ENCODE measurements around the gene RGMA. TPM values are rescaled to one million over a fixed set of nuclear protein-coding genes. Genes with fewer than 3 reads are reported as not detected.

The RGMA gene
- total and polyA plus RNA-seq, 2 of the 8 experiments (the other 6 are each of a cell fraction or from before 2014, with no cell fraction given) = 19.9 to 39.8 TPM

- Histone ChIP-seq H3K23ac (ENCODE audit: insufficient read length) (no peak overlapping the region), H2AK5ac (ENCODE audit: low read depth, low read length) (no peak overlapping the region), H4K20me1 (replicated peaks in 1 of 2; ENCODE audit: control insufficient read depth in 1 of 2, insufficient read depth in 2 of 2, low read length in 2 of 2) (peaks cover 0 to 9% of the 10 kb centered on the region in 2 experiments), H3K27me3 (replicated peaks in 1 of 4; ENCODE audit: control insufficient read depth in 3 of 4, extremely low read depth in 1 of 4, insufficient read depth in 3 of 4, low read length in 3 of 4) (no peaks in the 10 kb centered on the region), H3K4ac (replicated peaks; ENCODE audit: insufficient read length, low read depth, low read length) (no peak overlapping the region), H3K9ac (replicated peaks in 1 of 4; ENCODE audit: extremely low read depth in 1 of 4, low read depth in 3 of 4, low read length in 3 of 4) (no peak overlapping the region), H2BK15ac (ENCODE audit: low read length) (no peak overlapping the region), H2AFZ (ENCODE audit: low read length) (no peak overlapping the region), H3K4me3 (ENCODE audit: extremely low read depth in 1 of 4, insufficient read depth in 2 of 4, low read depth in 3 of 4, low read length in 4 of 4) (no peak overlapping the region), H4K8ac (ENCODE audit: extremely low read depth, insufficient read depth, low read length) (no peak overlapping the region), H2BK12ac (ENCODE audit: low read depth, low read length) (no peak overlapping the region), H3K9me3 (ENCODE audit: insufficient read depth in 2 of 2, low read depth in 1 of 2, low read length in 1 of 2) (no peaks in the 10 kb centered on the region), H3K14ac (ENCODE audit: insufficient read length) (no peak overlapping the region), H3K4me2 (ENCODE audit: insufficient read depth in 1 of 2, low read depth in 2 of 2, low read length in 2 of 2) (no peak overlapping the region), H2BK120ac (replicated peaks; ENCODE audit: low read depth, low read length) (no peak overlapping the region), H2BK20ac (ENCODE audit: low read length) (no peak overlapping the region), H3K23me2 (ENCODE audit: low read depth, low read length) (no peaks in the 10 kb centered on the region), H3K79me2 (ENCODE audit: control insufficient read depth in 1 of 2, insufficient read depth in 2 of 2, low read length in 2 of 2) (peaks cover 0 to 5% of the 10 kb centered on the region in 2 experiments; a peak in 1 of 4 replicates), H3K56ac (replicated peaks; ENCODE audit: insufficient read length, low read depth, low read length) (no peak overlapping the region), H3K18ac (ENCODE audit: extremely low read depth, low read length) (no peak overlapping the region), H3K79me1 (ENCODE audit: low read depth, low read length) (peaks cover 5% of the 10 kb centered on the region; the same call in 1 of the 2 replicates), H3K36me3 (ENCODE audit: control insufficient read depth in 2 of 4, insufficient read depth in 4 of 4, low read length in 3 of 4) (peaks cover 65 to 97% (median 85%) of the 10 kb centered on the region in 4 experiments), H2BK5ac (ENCODE audit: low read depth, low read length) (no peak overlapping the region), H3K27ac (ENCODE audit: low read depth, low read length) (no peak overlapping the region), H4K91ac (replicated peaks; ENCODE audit: insufficient read length, low read length) (no peak overlapping the region), H4K5ac (ENCODE audit: insufficient read length, low read depth, low read length) (no peak overlapping the region), H3K4me1 (replicated peaks in 1 of 4; ENCODE audit: control insufficient read depth in 3 of 4, insufficient read depth in 4 of 4, low read length in 3 of 4) (no peaks in the 10 kb centered on the region)
- 97% methylated on average over 6 of the region's 6 CpGs; no CpG with 5 or more reads in 1 of the 2 experiments for WGBS, 2 experiments (ENCODE audit: extremely low coverage in 1 of 2, insufficient coverage in 1 of 2, insufficient read length in 1 of 2, insufficient replicate concordance in 2 of 2, low coverage in 1 of 2, low lambda C conversion rate in 2 of 2, missing lambda C conversion rate in 1 of 2)
- ChIA-PET POLR2A (ENCODE audit: partially characterized antibody) (no interaction called here), CTCF (ENCODE audit: partially characterized antibody) (interaction anchor here (0.6 to 5.2 kb wide), 14 partner anchors 9 to 1102 kb away, joined by 3 to 38 read pairs (median 3); no protein-coding TSS in a partner anchor)
- DNase-seq (ENCODE audit: low read depth in 1 of 2, low spot score in 2 of 2) = no peak
- no peak for FAIRE-seq
- TF ChIP-seq NRF1 (IDR thresholded peaks at IDR 0.05; ENCODE audit: low read depth, low read length) = no peak
- TF ChIP-seq TBP (IDR thresholded peaks at IDR 0.05; ENCODE audit: low read depth, low read length) = no peak
- TF ChIP-seq CHD1 (IDR thresholded peaks at IDR 0.05; ENCODE audit: low read depth, low read length) = no peak
- TF ChIP-seq SIRT6 (IDR thresholded peaks at IDR 0.05; ENCODE audit: low read length) = no peak
- no peak for TF ChIP-seq CTBP2 (IDR thresholded peaks at IDR 0.05; ENCODE audit: borderline replicate concordance, insufficient read depth, insufficient read length, low read length)
- no peak for TF ChIP-seq MAFK (IDR thresholded peaks at IDR 0.05; ENCODE audit: low read depth, low read length)
- no peak for TF ChIP-seq GABPA (IDR thresholded peaks at IDR 0.05; ENCODE audit: borderline replicate concordance, insufficient read depth, low read length)
- no peak for TF ChIP-seq SIN3A (conservative IDR thresholded peaks at IDR 0.05 in 1 of 2, IDR thresholded peaks at IDR 0.05 in 1 of 2; ENCODE audit: low read depth in 1 of 2, low read length in 2 of 2)
- no peak for TF ChIP-seq RNF2 (IDR thresholded peaks at IDR 0.05; ENCODE audit: borderline replicate concordance, low read depth, low read length, missing control alignments, poor library complexity, severe bottlenecking)
- TF ChIP-seq EZH2 (IDR thresholded peaks at IDR 0.05; ENCODE audit: low read depth, low read length, severe bottlenecking) = no peak
- TF ChIP-seq, protein P1, sequence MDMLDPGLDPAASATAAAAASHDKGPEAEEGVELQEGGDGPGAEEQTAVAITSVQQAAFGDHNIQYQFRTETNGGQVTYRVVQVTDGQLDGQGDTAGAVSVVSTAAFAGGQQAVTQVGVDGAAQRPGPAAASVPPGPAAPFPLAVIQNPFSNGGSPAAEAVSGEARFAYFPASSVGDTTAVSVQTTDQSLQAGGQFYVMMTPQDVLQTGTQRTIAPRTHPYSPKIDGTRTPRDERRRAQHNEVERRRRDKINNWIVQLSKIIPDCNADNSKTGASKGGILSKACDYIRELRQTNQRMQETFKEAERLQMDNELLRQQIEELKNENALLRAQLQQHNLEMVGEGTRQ (IDR thresholded peaks at IDR 0.05; ENCODE audit: low read length) = no peak
- no peak for TF ChIP-seq SP2 (IDR thresholded peaks at IDR 0.05; ENCODE audit: low read length)
- TF ChIP-seq POU5F1 (IDR thresholded peaks at IDR 0.05; ENCODE audit: low read depth, low read length) = no peak
Observed at GRCh38 chr15:93017526-93017925, 71.5 kb downstream of the RGMA start.

Measured in H1 (cell line).